ENCODE results near the gene CDH13.

CDH13 gene

DNA sequence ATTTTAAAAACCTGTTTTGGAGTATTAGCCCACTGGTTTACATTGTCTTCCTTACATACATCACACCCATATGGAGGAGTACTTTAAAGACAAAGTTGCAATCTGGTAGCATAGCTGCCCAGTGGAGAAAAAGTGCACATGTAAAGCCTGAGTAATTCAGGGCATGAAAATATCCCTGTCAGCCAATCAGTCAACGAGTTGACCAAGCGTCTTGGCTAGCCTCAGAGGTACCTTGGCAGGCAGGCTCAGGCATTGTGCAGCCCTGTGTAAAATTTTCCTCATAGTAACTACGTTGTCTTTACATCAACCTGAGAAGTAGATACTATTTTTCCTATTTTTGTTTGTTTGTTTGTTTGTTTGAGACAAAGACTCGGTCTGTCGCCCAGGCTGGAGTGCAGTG lies 339.0 kb downstream of the CDH13 start:
- no peak for FAIRE-seq

DNA sequence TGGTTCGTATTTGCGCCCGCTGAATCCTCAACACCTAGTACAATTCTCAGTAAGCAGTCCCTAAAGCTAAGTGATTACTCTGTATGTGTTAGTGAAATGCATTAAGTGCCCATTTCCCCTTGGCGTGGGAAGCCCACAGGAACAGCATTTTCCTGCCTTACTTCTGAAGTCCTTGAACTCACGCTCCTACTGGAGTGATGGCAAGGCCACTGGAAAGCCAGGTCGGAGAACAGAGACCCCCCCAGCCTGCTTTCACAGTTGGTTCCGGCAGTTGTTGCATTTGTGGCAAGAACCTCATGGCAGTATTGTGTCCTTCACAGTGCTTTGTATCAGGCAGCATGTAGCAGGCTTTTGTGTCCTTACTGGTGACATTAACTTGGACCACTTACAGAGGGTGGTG lies 340.7 kb downstream of the CDH13 start:
- FAIRE-seq: no peak

DNA sequence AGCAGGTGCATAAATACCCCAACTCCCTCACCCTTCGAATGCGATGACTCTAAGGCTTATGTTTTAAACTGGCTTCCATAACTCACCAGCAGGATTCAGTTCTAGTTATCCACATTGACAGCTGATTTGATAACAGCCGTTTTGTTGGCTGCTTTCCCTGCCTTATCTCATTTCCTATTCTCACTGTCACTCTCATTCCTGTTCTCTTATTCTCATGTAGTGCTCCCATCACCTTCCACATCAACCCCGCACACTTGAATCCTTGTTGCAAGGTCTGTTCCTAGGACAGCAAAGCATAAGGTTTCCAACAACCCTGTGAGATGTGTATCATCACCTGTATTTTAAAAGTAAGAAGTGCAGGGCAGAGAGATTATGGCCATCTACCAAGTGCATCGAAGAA lies 344.4 kb downstream of the CDH13 start:
- FAIRE-seq: no peak

DNA sequence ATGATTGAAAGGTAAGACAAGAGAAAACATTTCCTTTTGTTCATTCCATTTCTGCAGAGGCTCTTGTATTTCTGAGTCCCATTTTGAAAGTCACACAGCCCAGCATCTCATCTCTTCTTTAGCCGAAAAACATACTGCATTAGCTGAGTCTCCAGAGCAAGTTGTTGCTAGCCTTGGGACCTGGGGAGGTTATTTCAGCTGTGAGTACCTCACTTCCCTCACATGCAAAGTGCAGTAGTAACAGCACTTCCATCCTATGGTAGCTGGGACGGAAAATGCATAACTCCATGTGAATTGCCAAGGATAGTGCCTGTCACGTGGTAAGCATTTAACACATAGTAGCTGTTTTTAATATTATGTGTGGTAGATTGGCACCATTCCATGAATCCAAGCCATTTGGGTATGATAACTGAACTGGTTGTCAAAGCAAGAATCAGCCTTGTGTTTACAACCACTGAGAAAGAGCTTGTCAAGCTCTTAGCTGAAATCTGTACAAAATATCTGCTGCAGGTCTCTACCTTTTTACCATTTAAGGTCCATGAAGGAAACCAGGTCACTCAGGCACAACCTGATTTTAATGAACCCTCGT lies 345.7 kb downstream of the CDH13 start:
- no peak for FAIRE-seq

DNA sequence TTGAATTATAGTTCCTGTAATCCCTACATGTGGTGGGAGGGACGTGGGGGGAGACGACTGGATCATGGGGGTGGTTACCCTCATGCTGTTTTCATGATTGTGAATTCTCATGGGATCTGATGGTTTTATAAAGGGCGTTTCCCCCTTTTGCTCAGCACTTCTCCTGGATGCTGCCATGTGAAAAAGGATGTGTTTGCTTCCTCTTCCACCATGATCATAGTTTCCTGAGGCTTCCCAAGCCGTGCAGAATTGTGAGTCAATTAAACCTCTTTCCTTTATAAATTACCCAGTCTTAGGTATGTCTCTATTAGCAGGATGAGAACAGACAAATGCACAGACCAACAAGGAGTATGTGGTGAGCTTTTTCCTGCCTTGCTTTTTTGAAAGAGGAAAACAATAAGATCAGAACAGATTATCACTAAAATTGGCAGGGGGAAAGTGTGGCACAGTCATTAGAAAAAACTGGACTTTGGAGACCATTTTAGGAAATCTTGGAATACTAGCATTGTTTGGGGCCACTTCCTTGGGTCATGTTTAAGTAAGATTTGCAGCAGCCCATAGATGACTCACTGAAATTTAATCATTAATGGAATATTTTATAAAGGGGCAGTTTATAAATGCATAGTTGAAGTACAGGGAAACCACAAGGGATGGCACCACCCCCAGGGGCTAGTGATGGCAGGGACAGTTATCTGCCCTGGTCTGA lies 352.8 kb downstream of the CDH13 start:
- FAIRE-seq: no peak

DNA sequence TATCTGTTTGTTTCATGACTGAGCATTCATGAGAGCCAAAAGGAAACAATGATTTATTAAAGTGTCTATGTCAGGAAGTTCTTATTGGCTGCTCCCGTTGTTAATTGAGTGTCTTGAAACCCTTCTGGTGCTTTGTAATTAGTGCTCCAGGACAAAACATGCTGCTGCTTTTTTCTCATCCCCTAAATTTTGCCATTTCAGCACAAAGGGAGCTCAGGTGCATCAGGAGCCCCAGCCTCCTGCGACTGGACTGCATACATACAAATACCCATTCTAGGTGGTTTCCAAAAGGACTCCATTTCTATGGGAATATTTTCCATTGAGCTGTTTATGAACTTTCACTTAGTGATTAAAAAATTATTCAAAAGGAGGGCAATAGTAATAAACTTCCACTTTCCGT lies 354.0 kb downstream of the CDH13 start:
- no peak for FAIRE-seq

DNA sequence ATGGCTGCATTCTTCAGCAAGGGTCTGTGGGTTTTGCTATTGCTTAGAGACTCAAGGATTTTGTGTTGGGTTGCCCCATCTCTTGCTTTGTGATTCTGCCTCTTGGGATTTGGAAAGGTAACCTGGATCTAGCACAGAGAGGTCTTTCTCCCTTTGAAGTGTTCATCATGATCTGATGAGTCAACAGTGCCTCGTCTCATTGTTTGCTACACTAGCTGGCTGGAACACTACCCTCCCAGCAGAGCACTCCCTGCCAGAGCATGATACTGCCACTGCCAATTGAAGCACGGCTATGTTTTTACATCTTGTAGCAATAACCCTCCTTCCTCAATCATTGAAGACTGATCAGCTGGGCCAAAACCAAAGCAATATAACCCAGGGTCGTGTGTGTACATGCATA lies 361.0 kb downstream of the CDH13 start:
- no peak for FAIRE-seq

DNA sequence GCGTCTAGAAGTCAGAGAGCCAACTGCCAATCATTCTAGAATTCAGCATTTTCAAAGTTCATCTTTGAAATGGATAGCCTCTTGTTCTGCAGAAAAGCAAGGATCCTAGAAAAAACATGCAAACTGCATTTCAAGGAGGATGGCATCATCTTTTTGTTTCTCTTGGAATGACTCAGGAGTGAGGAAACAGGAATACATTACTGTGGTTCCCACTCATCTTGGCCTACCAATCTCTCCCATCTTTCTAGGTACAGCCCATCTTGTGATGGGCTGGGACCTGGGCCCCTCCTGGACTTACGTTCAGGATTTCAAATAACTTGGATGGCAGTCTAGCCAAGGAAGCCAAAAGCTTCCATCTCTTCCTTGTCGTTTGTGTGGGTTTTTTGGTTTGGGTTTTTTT lies 363.4 kb downstream of the CDH13 start:
- FAIRE-seq: no peak

DNA sequence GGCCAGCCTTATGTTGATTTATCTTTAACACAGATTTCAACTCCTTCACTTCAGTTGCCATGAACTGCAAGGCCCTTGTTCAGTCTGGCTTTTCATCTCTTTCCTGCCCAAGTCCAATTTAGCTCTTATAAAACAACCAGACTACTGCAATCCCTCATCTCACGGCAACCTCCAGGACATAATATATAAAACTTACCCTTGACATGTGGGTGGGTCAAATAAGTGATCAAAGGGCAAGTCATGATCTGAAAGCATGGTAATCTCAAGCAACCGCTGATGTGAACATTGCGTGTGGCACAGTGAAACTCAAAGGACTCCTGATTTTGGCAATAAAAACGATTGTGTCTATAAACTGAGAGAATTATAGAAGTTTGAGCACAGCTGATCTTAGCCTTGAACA lies 364.6 kb downstream of the CDH13 start:
- FAIRE-seq: no peak

DNA sequence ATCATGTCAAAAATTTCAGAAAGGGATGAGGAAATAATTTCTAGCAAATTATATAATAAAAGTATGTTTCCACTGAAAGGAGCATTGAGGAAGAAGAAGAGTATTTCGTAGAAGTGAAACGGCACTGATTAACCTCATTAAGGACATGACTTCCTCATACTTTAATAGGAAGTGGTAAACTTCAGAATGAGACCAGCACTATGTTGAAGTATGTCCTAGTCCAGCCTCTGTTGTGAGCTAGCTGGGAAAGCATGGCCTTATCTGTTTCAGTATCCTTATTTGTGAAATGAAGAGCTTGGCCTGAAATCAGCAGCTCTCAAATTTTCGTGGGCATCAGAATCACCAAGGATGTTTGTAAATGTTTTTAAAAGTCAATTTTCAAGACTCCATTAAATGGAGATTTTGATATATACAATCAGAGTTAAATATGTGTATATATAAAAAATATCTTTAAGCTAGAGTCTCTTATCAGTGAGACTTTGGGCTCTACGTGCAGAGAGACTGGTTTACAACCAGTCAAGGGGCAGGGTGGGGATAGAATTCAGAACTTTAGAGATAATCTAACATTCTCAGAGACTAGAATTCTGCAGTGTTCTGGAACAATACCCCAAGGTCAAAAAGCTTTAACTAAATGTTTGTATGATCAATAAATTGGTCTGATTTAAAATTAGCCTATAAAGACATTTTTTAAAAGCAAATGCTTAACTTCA lies 365.4 kb downstream of the CDH13 start:
- FAIRE-seq: no peak

DNA sequence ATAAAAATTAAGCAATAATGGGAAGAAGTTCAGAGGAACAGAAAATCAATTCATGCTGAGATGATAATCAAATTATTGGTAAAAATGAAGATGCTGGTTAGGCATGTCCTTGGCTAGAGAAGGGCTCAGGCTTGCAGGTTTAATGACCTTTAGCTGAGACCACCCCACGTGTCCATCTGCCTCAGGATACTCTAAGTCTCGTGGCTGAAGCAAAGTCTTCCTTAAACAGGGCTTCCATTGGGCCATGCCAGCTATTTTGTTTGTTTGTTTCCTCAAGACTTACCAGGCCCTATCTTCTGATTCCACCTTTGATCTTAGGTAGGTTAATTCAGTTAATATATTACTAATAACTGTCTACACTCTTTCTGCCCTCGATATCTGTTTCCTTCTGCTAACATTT lies 366.0 kb downstream of the CDH13 start:
- no peak for FAIRE-seq

DNA sequence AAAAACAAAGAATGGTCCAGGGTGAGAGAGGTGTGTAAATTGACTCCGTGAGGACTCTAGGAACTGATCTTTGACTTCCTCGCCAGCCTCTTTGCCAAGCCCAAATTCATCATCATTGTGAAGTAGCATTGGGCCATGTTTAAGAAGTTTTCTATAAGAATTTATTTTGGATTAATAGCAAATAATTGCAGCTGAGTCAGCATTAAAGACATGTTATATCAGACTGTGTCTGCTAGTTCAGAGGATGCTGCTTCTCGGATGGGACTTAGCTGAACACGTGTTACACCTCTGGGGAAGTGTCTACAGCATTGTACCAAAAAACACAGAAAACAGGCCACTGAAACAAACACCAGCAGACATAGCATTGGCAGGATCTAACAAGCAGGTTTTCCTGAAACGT lies 366.6 kb downstream of the CDH13 start:
- no peak for FAIRE-seq

DNA sequence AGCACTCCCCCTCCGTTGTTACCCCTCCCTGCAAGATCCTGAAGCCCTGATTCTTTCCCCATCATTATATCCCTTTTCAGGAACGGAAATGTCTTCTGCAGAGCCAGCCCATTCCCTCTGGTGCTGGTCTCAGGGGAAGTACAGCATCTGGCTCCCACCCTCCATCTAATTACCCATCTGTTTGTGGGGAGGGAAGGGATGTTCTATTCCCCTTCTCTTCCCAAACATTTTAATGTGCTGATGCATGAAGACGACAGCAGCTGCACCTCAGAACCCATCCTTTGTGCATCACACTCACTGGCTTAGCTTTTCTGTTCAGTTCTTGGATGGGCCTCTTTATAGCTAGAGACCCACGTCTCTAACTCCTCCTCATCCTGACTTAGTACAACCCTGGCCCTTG lies 367.2 kb downstream of the CDH13 start:
- no peak for FAIRE-seq

DNA sequence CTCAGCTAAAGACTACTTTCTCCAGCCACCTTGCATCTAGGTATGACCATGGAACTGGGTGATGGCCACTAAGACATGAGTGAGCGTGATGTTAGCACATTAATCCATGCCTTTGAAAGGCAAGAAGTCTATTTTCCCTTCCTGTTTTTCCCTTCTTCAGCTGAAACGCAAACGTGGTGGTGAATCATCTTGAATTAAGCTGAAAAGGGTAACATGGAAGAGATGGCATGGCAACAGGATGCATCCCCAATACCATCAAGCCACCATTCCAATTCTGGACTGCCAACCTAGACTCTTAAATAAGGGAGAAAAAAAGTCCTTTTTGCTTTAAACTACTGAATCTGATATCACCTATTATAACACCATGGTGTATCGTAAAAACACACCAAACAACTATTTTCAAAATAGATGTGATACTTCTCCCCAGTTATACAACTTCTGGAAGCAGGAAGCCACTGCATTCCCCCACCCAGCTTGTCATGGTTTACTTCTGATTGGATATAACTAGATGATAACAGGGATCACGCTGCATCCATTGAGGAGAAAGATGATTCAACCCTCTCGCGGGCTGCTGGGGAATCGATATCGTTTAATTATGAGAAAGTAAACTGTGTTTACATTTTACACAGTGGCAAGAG lies 368.6 kb downstream of the CDH13 start:
- no peak for FAIRE-seq

DNA sequence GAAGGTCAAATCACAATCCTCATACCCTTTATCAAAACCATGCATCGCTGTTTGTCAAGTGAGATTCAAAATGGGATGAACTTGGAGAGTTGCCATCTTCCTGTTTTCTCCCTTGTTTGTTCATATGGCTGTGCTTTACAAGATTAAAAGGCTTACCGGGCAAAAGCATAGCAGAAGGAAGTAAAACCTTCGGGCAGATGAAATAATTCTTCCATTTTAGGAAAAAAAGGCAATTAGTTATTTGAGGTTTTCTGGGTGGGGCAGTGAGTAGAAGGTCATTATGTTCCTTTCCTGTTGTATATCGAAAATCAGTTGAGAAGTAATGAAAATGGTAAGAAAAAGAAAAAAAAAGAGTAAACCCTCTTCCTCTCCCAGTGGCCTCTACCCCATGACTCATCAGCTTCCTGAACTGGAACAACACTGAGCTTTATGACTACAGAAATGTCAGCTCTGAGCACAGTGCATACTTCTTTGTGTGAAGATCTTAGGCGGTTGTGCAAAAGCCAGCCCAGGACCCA lies 369.2 kb downstream of the CDH13 start:
- FAIRE-seq: no peak

DNA sequence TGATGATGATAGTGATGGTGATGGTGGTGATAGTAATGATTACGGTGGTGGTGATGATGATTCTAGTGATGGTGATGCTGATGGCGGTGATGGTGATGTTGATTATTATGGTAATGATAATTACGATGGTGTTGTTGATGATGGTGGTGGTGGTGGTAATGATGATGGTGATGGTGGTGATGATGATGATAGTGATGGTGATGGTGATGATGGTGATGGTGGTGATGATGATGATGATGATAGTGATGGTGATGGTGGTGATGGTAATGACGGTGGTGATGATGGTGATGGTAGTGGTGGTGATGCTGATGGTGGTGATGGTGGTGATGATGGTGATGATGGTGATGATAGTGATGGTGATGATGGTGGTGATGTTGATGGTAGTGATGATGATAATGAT lies 370.0 kb downstream of the CDH13 start:
- no peak for FAIRE-seq

DNA sequence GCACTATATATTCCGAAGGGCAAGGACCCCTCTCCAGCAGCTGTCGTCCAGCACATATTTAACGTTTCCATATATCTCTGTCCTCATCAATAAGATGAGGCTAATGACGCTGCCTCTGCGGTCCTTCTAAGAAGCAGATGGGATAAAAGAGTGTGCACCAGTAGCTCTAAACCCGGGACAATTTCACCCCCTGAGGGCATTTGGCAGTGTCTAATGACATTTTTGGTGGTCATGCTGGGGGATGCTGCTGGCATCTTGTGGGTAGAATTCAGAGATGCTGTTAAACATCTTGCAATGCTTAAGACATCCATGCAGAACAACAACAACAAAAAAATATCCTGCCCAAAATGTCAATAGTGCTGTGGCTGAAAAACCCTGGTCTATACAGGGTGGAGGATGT lies 372.9 kb downstream of the CDH13 start:
- FAIRE-seq: no peak

DNA sequence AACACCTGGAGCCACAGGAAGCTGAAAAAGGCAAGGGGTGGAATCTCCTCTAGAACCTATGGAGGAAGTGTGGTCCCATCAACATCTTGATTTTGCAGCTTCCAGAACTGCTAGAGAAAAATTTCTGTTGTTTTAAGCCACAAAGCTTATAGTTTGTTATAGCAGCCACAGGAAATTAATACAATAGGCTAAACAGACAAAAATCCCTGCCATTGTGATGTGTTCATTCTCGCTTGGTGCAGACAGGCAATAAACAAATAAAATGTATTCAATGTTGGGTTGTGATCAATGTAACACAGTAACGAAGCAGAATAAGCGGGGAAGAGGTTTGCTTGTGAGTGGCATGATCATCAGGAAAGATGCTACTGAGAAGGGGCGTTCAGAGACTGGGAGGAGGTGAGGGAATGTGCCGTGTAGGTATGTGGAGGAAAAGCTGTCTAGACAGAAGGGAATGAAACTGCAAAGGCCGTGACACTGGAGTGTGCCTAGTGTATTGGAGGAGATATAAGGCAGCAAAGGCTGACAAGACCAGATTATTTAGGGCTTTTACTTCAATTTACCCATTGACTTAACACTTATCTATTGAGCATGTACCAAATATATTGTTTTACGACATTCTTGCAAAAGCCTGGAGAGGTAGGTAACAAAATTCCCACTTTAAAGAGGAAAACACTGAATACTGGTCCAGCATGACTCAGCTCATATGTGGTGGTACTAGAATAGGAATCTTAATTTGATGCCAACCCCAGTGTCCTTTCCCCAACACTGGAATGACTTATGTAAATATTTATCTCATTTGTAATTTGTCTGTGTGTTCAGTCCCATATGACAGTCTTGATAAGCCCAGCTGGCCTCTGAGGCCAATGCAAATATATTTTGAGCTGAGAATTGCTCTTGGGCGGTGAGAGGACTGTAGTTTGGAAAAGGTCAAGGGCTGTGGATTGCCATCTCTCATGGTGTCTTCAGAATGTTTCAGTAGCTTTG lies 375.9 kb downstream of the CDH13 start:
- no peak for FAIRE-seq

DNA sequence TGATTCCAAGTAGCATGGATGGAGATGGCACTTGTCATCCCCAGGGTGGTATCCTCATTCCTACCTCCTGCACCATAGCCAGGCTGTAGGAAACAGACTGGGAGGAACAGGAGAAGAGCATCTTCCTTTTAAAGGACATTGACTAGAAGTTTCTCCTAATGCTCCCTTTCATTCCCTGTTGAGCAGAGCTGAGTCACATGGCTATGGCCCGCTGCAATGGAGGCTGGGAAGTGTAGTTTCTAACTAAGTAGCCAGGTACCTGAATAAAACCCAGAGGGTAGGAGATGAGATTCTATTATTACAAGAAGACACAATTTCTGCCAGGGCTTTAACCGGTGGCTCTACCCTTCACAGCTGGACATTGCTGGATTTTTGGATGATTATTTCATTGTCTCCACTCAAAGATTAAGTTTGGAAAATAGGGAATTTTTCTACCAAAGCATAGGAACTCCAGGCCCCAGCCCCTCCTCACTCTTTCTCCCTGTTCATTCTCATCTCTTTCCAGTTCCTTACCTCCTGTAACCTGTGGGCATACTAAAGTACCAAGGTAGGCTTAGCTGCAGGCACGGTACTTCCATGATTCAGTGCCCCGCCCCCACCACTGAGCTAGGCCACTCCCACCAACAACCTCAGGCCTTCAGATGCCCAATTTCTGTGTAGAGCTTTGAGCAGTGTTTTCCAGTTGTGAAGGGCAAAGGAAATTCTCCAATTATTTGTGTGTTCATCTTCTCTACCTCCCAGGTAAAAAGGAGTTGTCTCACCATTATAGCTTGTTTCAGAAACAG lies 378.3 kb downstream of the CDH13 start:
- no peak for FAIRE-seq

DNA sequence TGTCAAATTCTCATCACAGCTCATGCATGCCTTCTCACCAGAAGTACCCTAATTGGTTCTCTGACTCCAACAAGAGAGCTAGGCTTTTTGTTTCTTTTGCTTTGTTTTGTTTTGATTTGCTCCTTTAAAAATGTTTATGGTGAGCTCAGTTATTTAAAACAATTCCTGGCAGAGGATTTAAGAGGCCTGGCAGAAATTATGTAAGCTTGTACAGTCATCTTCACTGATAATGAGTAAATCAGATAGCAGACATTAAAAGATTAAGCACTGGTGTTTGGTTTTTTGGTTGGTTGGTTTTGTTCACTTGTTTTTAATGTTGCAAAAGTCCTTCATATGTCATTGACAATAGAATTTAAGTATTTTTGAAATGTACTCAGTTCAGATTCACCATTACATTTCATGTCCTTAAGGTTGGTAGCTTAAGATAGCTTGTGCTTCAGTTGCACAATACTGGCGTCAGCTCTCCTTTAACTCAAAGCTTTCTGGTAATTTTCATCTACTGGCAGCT lies 378.9 kb downstream of the CDH13 start:
- no peak for FAIRE-seq
